NCI-H1694 treated with DMSO at 0.1 percent for 48 hours (cell line): Measurements from ENCODE around the gene PRRT1.
"Not testable (repeated sequence)": the region's sequence is repeated elsewhere in the genome, so short reads cannot be mapped to it uniquely, and the experiment has no call there.

Experiments used
- DNase-seq: peaks from one replicate; lab custom pipeline; 2025; lab: John Stamatoyannopoulos, UW

PRRT1 gene

DNA sequence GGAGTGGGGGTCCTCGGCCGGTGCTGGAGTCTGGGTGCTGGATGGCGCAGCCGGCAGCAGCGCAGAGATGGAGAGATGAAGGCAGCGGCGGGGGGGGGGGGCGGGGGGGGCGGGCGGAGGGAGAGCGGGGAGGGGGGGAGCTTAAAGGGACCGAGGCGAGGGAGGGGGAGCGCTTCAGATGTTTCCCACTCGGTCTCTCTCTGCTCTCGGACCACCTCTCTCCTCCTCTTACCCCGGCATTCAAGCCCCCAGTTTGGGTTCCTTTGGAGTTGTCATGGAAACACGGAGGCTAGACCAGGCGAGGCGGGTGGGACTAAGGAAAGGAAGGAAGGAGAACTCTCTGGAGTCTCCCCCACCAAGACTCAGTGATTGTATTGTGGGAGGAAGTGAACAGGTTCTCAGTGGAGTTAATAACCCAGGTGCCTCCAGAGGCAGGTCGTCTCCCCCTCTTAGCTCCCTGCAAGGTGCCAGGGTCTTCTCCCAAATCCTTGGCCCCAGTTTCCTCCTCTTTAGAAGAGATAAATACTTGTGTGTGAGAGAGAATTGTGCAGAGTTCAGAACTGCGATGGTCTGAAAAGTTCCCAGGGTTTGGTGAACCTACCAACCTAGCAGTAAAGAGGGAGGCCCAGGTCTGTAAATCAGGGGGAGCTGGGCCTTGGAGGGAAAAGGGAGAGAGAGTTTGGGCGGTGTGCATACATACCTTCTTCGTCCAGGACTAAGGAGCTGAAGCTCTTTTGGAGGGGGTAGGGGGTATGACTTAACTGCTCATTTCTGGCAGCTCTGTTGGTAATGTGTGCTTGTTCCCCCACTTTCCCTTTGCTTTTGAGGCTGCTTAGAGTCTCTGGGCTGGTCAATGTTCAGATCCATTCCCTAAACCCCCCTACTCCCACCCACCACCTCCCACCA lies at the start of gene PRRT1:
Gene PRRT1, minus strand, starts transcription at position 77 of the 906 bp plus-strand sequence. CDS start 112 bp downstream, outside the sequence.
- no peak for DNase-seq

- no peak for DNase-seq
These were observed 49.2 kb upstream of the PRRT1 start for GRCh38 chr6:32200711-32201475.

DNA sequence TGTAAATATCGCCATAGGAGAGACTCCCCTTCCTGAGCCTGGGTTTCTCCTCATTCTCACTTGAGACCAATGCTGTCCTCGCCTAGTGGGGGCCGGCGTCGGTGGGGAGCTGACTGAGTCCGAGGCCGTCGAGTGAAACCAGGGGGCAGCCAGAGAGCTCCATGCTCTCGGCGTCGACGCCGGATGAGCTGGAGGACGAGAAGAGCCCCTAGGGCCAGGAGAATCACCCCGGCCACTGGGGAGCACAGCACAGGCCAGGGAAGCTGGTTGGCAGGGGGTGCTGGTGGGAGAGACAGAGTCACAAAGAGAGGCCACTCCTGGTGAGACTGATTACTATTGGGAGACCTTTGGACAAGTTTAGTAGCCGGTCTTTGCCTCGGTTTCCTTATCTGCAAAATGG lies 47.1 kb upstream of the PRRT1 start:
- no peak for DNase-seq

DNA sequence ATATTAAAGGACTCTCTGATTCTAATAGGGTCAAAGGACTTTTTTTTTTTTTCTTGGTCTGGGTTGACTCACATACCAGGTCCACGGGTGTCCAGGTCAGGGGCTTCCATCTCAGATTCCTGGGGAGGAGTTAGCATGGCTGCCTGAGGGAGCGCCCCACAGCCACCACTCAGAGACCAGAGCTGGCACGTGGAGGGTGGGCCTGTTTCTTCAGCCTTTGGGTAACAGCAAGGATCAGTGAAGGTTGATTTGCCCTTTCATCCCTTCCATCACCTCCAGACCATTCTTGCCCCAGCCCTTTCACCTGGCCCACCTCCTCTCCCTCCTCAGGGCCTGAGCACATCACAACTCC lies 46.6 kb upstream of the PRRT1 start:
- DNase-seq = no peak

- no peak for DNase-seq
These were observed 45.2 kb upstream of the PRRT1 start for GRCh38 chr6:32196682-32197616.

GRCh38 chr6:32195902-32196681 lies 44.4 kb upstream of the PRRT1 start:
- DNase-seq = no peak

DNA sequence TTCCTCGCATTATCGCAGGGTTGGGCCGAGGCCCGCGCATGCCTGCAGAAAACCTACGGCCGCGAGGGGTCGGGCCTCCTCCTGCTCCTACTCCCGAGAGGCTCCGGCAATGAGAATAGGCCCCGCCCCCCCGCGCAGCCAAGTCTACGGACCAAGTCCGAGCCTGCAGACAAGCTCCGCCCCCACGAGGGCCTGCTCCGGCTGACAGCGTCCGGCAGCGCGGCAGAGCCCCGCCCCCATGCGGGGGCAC lies 43.8 kb upstream of the PRRT1 start:
- DNase-seq = peak; percentile 95

GRCh38 chr6:32194825-32195651 lies 43.3 kb upstream of the PRRT1 start:
- DNase-seq = no peak

- DNase-seq = no peak
These were observed 42.6 kb upstream of the PRRT1 start for GRCh38 chr6:32194388-32194787.

DNA sequence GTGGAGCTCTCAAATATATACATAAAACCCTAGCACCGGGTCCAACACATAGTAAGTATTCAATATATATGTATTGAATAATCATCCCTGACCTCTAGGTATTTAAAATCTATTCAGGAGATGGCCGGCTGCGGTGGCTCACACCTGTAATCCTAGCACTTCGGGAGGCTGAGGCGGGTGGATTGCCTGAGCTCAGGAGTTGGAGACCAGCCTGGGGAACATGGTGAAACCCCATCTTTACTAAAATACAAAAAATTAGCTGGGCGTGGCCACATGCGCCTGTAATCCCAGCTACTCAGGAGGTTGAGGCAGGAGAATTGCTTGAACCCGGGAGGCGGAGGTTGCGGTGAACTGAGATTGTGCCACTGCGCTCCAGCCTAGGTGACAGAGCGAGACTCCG lies 41.4 kb upstream of the PRRT1 start:
- DNase-seq = not testable (repeated sequence)

- DNase-seq = no peak
These were observed 40.9 kb upstream of the PRRT1 start, which contains the start of gene GPSM3 for GRCh38 chr6:32192608-32193039. TSS of gene GPSM3 (minus strand) at chr6:32192643. CDS start at chr6:32192513, 130 bp downstream.

DNA sequence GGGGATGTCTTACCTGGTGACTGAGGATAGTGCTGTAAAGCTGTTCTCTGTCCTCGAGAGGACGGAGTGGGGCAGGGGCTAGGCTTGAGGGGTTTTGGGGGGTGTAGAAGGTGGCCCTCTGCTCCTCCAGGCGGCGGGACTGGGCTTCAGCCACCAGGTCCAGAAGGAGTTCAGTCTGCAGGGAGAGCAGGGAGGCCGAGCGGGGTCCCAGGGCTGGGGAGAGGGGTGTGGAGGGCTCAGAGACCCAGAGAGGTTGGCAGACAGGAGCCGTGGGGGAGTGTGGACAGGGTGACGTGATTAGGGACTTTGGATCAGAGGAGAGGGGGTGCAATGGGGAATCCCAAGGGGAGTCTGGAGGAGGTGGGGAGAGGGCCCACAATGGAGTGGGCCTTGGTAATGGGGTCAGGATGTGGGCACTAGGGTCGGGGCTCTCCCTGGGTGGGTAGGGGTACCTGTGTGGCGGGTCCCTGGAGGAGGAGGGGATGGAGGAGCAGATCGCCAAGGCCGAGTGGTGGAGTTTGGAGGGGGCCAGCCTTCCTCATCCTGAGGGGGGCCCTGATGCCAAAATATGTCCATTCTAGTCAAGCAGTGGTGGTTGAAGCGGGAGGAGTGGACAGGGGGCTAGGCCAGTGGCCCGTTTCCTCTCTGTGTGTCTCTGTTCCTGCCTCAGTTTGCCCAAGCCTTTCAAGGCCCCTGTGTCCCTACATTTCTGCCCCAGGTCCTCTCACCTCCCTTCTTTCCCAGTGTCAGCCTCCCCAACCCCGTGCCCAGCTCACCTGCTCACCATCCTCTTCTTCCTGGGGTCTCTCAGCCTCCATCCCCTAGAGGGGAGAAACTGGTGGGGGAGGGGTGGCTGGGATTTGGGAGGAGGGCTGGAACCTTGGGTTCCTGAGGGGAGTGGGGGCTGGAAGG lies 40.2 kb upstream of the PRRT1 start:
- DNase-seq = no peak

GRCh38 chr6:32190911-32191677 lies 39.4 kb upstream of the PRRT1 start:
- DNase-seq = no peak

DNA sequence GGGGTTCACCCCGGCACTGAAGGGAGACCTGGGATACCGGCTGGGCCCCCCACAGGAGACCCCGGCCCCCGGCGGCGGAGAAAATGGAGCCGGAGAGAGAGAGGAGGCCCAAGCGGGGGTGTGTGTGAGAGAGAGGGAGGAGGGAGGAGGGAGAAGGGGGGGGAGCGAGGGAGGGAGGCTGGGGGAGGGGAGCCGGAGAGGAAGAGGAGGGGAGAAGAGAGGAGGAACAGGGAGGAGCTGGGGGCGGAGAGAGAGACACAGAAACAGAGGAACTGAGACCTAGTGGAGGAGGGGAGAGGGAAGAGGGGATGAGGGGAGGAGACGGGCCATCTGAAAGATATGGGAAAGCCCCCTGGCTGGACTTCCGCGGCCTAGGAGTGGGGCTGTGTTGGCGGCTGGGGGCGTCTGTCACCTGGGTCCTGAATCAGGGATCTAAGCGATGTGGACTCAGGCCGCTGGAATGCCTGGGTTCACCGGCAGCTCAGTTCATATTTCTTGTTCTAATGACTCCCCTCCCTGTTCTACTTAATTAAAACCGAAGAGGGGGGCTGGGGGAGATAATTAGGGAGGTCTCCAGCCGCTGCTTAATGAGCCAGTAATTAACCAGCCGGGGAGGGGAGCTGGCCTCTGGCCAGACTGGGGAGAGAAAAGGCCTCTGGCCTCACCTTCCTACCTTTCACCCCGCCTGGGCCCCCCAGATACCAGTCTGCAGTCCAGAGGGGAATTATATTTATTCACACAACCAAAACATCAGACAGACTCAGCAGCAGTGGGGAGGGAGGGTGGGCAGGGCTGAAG lies 38.5 kb upstream of the PRRT1 start, which contains the start of gene PBX2:
Gene PBX2, minus strand, starts transcription at position 149 of the 798 bp plus-strand sequence. CDS start 287 bp downstream, outside the sequence.
- peak; percentile 74 for DNase-seq

GRCh38 chr6:32189742-32190053 lies 38.0 kb upstream of the PRRT1 start:
- no peak for DNase-seq

- DNase-seq = no peak
These were observed 37.5 kb upstream of the PRRT1 start for GRCh38 chr6:32189069-32189741.

DNA sequence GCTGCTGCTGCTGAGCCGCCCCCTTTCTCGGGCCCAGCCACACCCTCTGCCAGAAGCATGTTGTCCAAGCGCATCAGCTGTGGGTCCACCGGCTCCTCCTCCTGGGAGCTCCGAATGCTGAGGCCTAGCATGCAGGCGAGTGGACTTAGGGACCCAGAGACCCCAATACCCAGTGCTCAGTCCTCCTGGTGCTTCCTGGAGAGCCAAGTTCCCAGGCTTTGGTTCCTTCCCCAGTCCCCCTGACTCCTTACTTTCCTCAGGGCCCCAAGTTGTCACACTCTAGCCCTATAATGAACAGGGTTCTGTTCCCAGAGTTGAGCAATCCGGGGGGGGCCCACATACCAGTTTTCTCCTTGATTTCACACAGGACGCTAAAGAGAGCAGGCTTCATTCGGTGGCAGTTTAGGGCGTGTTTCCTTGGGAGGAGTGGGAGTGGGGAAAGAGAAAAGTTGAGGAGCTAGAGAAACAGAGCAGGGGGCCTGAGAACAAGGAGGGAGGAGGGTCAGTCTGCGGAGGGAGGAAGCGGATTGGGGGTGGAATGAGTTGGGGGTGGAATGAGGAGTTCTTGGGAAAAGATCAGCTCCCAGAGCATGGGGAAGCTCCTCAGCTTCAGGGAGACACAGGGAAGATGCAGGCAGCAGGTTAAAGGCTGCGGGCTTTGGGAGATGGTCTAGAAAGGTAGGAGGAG lies 36.8 kb upstream of the PRRT1 start:
- DNase-seq = no peak
